Measurements from ENCODE around the gene TMF1.

TMF1 gene

DNA sequence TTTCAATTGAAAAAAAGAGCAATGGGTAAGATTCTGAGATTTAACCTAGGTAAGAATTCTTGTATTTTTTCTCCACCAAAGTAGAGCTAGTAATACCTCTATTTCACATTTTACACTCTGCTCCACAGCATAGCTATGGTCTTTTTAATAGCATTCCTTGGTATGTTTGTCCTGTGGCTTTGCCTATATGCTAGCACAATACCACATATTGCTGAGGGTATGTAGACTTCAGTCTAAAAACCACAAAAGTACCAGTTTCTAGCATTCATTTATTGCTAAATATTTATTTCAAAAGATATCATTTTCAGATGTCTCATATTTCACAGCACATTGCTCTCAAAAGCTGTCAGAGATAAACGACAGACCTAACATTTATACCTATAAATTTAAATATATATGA, 20.5 kb downstream of the TMF1 start:
- ATAC-seq, result peak; percentile 66

DNA sequence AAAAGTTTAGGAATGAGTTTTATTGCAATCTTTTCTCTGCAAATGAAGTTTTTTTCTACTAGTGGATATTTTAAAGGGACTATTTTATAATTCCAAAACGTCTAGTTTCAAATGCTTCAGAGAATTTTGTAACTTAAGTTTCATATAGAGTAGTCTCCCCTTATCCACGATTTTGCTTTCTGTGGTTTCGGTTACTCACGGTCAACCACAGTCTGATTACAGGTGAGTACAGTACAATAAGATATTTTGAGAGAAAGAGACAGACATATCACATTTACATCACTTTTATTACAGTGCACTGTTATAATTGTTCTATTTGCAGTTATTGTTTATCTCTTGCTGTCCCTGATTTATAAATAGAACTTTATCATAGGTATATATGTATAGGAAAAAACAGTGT, 31.3 kb downstream of the TMF1 start:
- ATAC-seq, result no peak
- TF ChIP-seq ZNF565 (CRISPR knock-in tag; conservative IDR thresholded peaks at IDR 0.05; ENCODE audit: low read depth) (no peak), TCF4 (CRISPR knock-in tag; IDR thresholded peaks at IDR 0.05; ENCODE audit: borderline replicate concordance) (no peak), BACH2 (CRISPR knock-in tag; IDR thresholded peaks at IDR 0.05; ENCODE audit: borderline replicate concordance) (no peak), ZC3H10 (CRISPR knock-in tag; IDR thresholded peaks at IDR 0.05) (no peak), ZNF8 (CRISPR knock-in tag; IDR thresholded peaks at IDR 0.05) (no peak), ARNTL (CRISPR knock-in tag; IDR thresholded peaks at IDR 0.05; ENCODE audit: borderline replicate concordance, low read depth) (no peak), SNAI2 (CRISPR knock-in tag; IDR thresholded peaks at IDR 0.05) (no peak), TOX (CRISPR knock-in tag; IDR thresholded peaks at IDR 0.05; ENCODE audit: borderline replicate concordance) (no peak)
- TF ChIP-seq, protein P1, sequence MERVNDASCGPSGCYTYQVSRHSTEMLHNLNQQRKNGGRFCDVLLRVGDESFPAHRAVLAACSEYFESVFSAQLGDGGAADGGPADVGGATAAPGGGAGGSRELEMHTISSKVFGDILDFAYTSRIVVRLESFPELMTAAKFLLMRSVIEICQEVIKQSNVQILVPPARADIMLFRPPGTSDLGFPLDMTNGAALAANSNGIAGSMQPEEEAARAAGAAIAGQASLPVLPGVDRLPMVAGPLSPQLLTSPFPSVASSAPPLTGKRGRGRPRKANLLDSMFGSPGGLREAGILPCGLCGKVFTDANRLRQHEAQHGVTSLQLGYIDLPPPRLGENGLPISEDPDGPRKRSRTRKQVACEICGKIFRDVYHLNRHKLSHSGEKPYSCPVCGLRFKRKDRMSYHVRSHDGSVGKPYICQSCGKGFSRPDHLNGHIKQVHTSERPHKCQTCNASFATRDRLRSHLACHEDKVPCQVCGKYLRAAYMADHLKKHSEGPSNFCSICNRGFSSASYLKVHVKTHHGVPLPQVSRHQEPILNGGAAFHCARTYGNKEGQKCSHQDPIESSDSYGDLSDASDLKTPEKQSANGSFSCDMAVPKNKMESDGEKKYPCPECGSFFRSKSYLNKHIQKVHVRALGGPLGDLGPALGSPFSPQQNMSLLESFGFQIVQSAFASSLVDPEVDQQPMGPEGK (CRISPR knock-in tag; IDR thresholded peaks at IDR 0.05; ENCODE audit: borderline replicate concordance), result no peak

More for the DNA sequence above, 20.5 kb downstream of the TMF1 start:
- TF ChIP-seq ZFP3 (CRISPR knock-in tag; IDR thresholded peaks at IDR 0.05) (no peak), ARNTL (CRISPR knock-in tag; IDR thresholded peaks at IDR 0.05; ENCODE audit: borderline replicate concordance, low read depth) (no peak), ZNF565 (CRISPR knock-in tag; conservative IDR thresholded peaks at IDR 0.05; ENCODE audit: low read depth) (no peak), OSR1 (CRISPR knock-in tag; IDR thresholded peaks at IDR 0.05) (no peak), ESRRG (CRISPR knock-in tag; IDR thresholded peaks at IDR 0.05) (no peak), SNAI2 (CRISPR knock-in tag; IDR thresholded peaks at IDR 0.05) (no peak), TCF4 (CRISPR knock-in tag; IDR thresholded peaks at IDR 0.05; ENCODE audit: borderline replicate concordance) (no peak), CSDC2 (CRISPR knock-in tag; IDR thresholded peaks at IDR 0.05) (no peak), ZC3H10 (CRISPR knock-in tag; IDR thresholded peaks at IDR 0.05) (no peak), ZFP30 (CRISPR knock-in tag; IDR thresholded peaks at IDR 0.05) (no peak), ZNF70 (CRISPR knock-in tag; IDR thresholded peaks at IDR 0.05) (no peak), ISL1 (CRISPR knock-in tag; IDR thresholded peaks at IDR 0.05) (no peak), RARB (CRISPR knock-in tag; IDR thresholded peaks at IDR 0.05) (no peak), ZNF8 (CRISPR knock-in tag; IDR thresholded peaks at IDR 0.05) (no peak)
- TF ChIP-seq, protein P2, sequence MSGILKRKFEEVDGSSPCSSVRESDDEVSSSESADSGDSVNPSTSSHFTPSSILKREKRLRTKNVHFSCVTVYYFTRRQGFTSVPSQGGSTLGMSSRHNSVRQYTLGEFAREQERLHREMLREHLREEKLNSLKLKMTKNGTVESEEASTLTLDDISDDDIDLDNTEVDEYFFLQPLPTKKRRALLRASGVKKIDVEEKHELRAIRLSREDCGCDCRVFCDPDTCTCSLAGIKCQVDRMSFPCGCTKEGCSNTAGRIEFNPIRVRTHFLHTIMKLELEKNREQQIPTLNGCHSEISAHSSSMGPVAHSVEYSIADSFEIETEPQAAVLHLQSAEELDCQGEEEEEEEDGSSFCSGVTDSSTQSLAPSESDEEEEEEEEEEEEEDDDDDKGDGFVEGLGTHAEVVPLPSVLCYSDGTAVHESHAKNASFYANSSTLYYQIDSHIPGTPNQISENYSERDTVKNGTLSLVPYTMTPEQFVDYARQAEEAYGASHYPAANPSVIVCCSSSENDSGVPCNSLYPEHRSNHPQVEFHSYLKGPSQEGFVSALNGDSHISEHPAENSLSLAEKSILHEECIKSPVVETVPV (CRISPR knock-in tag; IDR thresholded peaks at IDR 0.05), result no peak
- TF ChIP-seq, protein P3, sequence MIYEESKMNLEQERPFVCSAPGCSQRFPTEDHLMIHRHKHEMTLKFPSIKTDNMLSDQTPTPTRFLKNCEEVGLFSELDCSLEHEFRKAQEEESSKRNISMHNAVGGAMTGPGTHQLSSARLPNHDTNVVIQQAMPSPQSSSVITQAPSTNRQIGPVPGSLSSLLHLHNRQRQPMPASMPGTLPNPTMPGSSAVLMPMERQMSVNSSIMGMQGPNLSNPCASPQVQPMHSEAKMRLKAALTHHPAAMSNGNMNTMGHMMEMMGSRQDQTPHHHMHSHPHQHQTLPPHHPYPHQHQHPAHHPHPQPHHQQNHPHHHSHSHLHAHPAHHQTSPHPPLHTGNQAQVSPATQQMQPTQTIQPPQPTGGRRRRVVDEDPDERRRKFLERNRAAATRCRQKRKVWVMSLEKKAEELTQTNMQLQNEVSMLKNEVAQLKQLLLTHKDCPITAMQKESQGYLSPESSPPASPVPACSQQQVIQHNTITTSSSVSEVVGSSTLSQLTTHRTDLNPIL (CRISPR knock-in tag; IDR thresholded peaks at IDR 0.05; ENCODE audit: low read depth), result no peak
- TF ChIP-seq, protein P4, sequence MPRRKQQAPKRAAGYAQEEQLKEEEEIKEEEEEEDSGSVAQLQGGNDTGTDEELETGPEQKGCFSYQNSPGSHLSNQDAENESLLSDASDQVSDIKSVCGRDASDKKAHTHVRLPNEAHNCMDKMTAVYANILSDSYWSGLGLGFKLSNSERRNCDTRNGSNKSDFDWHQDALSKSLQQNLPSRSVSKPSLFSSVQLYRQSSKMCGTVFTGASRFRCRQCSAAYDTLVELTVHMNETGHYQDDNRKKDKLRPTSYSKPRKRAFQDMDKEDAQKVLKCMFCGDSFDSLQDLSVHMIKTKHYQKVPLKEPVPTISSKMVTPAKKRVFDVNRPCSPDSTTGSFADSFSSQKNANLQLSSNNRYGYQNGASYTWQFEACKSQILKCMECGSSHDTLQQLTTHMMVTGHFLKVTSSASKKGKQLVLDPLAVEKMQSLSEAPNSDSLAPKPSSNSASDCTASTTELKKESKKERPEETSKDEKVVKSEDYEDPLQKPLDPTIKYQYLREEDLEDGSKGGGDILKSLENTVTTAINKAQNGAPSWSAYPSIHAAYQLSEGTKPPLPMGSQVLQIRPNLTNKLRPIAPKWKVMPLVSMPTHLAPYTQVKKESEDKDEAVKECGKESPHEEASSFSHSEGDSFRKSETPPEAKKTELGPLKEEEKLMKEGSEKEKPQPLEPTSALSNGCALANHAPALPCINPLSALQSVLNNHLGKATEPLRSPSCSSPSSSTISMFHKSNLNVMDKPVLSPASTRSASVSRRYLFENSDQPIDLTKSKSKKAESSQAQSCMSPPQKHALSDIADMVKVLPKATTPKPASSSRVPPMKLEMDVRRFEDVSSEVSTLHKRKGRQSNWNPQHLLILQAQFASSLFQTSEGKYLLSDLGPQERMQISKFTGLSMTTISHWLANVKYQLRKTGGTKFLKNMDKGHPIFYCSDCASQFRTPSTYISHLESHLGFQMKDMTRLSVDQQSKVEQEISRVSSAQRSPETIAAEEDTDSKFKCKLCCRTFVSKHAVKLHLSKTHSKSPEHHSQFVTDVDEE (CRISPR knock-in tag; IDR thresholded peaks at IDR 0.05), result no peak
- TF ChIP-seq, protein P5, sequence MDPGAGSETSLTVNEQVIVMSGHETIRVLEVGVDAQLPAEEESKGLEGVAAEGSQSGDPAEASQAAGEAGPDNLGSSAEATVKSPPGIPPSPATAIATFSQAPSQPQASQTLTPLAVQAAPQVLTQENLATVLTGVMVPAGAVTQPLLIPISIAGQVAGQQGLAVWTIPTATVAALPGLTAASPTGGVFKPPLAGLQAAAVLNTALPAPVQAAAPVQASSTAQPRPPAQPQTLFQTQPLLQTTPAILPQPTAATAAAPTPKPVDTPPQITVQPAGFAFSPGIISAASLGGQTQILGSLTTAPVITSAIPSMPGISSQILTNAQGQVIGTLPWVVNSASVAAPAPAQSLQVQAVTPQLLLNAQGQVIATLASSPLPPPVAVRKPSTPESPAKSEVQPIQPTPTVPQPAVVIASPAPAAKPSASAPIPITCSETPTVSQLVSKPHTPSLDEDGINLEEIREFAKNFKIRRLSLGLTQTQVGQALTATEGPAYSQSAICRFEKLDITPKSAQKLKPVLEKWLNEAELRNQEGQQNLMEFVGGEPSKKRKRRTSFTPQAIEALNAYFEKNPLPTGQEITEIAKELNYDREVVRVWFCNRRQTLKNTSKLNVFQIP (CRISPR knock-in tag; IDR thresholded peaks at IDR 0.05; ENCODE audit: borderline replicate concordance, low read depth), result no peak

DNA sequence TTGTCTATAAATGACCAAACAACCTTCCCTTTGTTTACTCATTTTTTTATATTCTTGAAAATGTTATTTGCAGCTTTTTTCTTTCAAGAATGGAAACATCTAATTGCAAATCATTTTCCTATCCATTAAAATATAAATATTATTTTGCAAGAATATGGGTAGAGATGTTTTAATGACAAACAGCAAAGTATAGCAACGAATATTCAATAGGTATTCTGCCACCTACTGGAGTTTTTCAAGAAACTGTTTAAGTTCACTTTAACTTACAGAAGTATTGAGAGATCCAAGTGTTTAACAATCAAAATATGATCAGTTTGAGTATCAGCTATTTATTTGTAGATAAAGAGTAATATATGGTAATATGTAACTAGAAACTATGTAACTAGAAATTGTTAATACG, 31.7 kb downstream of the TMF1 start:
- peak; percentile 68 for ATAC-seq
- TF ChIP-seq TOX (CRISPR knock-in tag; IDR thresholded peaks at IDR 0.05; ENCODE audit: borderline replicate concordance) (no peak), ARNTL (CRISPR knock-in tag; IDR thresholded peaks at IDR 0.05; ENCODE audit: borderline replicate concordance, low read depth) (no peak), ZFP30 (CRISPR knock-in tag; IDR thresholded peaks at IDR 0.05) (no peak), ZNF8 (CRISPR knock-in tag; IDR thresholded peaks at IDR 0.05) (no peak), TCF4 (CRISPR knock-in tag; IDR thresholded peaks at IDR 0.05; ENCODE audit: borderline replicate concordance) (no peak), ZNF565 (CRISPR knock-in tag; conservative IDR thresholded peaks at IDR 0.05; ENCODE audit: low read depth) (no peak), ZFP3 (CRISPR knock-in tag; IDR thresholded peaks at IDR 0.05) (no peak), RARB (CRISPR knock-in tag; IDR thresholded peaks at IDR 0.05) (no peak), ZC3H10 (CRISPR knock-in tag; IDR thresholded peaks at IDR 0.05) (no peak), OSR1 (CRISPR knock-in tag; IDR thresholded peaks at IDR 0.05) (no peak), CSDC2 (CRISPR knock-in tag; IDR thresholded peaks at IDR 0.05) (no peak), ESRRG (CRISPR knock-in tag; IDR thresholded peaks at IDR 0.05) (no peak), ISL1 (CRISPR knock-in tag; IDR thresholded peaks at IDR 0.05) (no peak)
- TF ChIP-seq, protein P3 (CRISPR knock-in tag; IDR thresholded peaks at IDR 0.05; ENCODE audit: low read depth), result no peak
- TF ChIP-seq, protein P1 (CRISPR knock-in tag; IDR thresholded peaks at IDR 0.05; ENCODE audit: borderline replicate concordance), result no peak
- TF ChIP-seq, protein P5 (CRISPR knock-in tag; IDR thresholded peaks at IDR 0.05; ENCODE audit: borderline replicate concordance, low read depth), result no peak

Data from SK-N-SH treated with all-trans-retinoic acid at 6 μM for 48 hours (cell line).